Spleen (tissue), 7 donors: ENCODE measurements around the gene DLEC1.
"Not testable (repeated sequence)": the region's sequence is repeated elsewhere in the genome, so short reads cannot be mapped to it uniquely, and the experiment has no call there.

Experiments
- CTCF ChIP-seq, 11 experiments: fragments of 200-600 bp in 7 of 11; fragments of 450-650 bp in 4 of 11; sonication (generic) in 4 of 11; IDR thresholded peaks in 8 of 11; conservative IDR thresholded peaks in 3 of 11; 1 replicate in 7 of 11; 2 replicates in 4 of 11; pipeline versions ENCODE4 v1.4.0 to v1.8.0; 2016 to 2021; ENCODE audit warnings: antibody characterized with exemption in 11 of 11, inconsistent platforms in 4 of 11, mild to moderate bottlenecking in 1 of 11
- POLR2A ChIP-seq, 3 donors: fragments of 450-650 bp; IDR thresholded peaks; one replicate each; pipeline ENCODE4 v1.5.1; 2017; ENCODE audit warnings: antibody characterized with exemption in 3 of 3, mild to moderate bottlenecking in 1 of 3
- POLR2AphosphoS5 ChIP-seq, 3 donors: sonication (generic); formaldehyde crosslinking; IDR thresholded peaks; one replicate each; pipeline ENCODE4 v1.5.1; 2017; ENCODE audit warnings: antibody characterized with exemption in 3 of 3
- donor health status: DM: no; HTN: no; CAD: no; lungs with moderate emphysema.
- donor health status: DM: no; HTN: no; CAD: no.
- donor health status: DM: no; HTN: no; CAD: no.

GRCh38 chr3:38135621-38136277 is 96.7 kb downstream of the DLEC1 start:
- TF ChIP-seq CTCF (IDR thresholded peaks at IDR 0.05 in 8 of 11, conservative IDR thresholded peaks at IDR 0.05 in 3 of 11); POLR2A (IDR thresholded peaks at IDR 0.05); POLR2AphosphoS5 (IDR thresholded peaks at IDR 0.05): not testable (repeated sequence)
